H1 (cell line): ENCODE measurements around the gene CCDC91. TPM values are rescaled to one million over a fixed set of nuclear protein-coding genes. Genes with fewer than 3 reads are reported as not detected.

Experiments used
- polyA plus RNA-seq, 7 experiments: library from polyadenylated mRNA; depleted of rRNA in 3 of 7; stranded (reverse) in 5 of 7; unstranded in 2 of 7; fragments of >200 nt in 5 of 7; fragments of 200-250 nt in 2 of 7; gene quantifications; 1 replicate in 5 of 7; 2 replicates in 1 of 7; 4 replicates in 1 of 7; pipeline versions ENCODE4 v1.2.1 to v1.2.3, GENCODE V29; 2011 to 2013; ENCODE audit warnings: missing spikeins in 2 of 7, mixed read lengths in 2 of 7
- total RNA-seq: library from RNA; stranded (reverse); fragmentation: NEBNext Ultra II Directional; extraction: Animal tissue kit (Norgen Biotek cat#: 25700); gene quantifications from 2 replicates; pipeline ENCODE4 v1.2.1, GENCODE V29; 2021
- TF ChIP-seq, protein P1 (sequence below): fragments of 300-600 bp; sonication (generic); IDR thresholded peaks from 2 replicates; pipeline ENCODE4 v1.7.1; 2012; ENCODE audit warnings: low read length, moderate library complexity, mild to moderate bottlenecking, inconsistent platforms; ENCODE audit not compliant: insufficient replicate concordance

CCDC91 gene
- total and polyA plus RNA-seq, 2 of the 8 experiments (the other 6 are each of a cell fraction or from before 2014, with no cell fraction given) = 8.6 to 23.1 TPM

DNA sequence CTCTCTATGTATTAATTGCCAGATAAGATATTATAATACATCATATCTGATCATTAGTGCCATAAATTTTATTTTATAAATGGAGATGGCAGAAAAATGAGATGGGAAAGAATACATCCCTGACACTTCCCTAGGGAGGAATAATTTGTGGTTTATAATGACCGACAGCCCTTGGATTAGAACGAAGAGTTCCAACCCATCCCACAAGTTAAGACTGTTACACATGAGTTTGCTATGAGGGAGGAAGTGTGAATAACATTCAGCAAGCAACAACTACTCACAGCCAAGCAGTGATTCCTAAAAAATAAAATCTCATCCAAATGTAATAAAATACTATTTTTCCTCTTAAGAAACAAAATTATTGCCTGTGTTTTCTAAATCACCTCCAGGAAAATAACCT, 299.0 kb downstream of the CCDC91 start (continued):
- TF ChIP-seq, protein P1, sequence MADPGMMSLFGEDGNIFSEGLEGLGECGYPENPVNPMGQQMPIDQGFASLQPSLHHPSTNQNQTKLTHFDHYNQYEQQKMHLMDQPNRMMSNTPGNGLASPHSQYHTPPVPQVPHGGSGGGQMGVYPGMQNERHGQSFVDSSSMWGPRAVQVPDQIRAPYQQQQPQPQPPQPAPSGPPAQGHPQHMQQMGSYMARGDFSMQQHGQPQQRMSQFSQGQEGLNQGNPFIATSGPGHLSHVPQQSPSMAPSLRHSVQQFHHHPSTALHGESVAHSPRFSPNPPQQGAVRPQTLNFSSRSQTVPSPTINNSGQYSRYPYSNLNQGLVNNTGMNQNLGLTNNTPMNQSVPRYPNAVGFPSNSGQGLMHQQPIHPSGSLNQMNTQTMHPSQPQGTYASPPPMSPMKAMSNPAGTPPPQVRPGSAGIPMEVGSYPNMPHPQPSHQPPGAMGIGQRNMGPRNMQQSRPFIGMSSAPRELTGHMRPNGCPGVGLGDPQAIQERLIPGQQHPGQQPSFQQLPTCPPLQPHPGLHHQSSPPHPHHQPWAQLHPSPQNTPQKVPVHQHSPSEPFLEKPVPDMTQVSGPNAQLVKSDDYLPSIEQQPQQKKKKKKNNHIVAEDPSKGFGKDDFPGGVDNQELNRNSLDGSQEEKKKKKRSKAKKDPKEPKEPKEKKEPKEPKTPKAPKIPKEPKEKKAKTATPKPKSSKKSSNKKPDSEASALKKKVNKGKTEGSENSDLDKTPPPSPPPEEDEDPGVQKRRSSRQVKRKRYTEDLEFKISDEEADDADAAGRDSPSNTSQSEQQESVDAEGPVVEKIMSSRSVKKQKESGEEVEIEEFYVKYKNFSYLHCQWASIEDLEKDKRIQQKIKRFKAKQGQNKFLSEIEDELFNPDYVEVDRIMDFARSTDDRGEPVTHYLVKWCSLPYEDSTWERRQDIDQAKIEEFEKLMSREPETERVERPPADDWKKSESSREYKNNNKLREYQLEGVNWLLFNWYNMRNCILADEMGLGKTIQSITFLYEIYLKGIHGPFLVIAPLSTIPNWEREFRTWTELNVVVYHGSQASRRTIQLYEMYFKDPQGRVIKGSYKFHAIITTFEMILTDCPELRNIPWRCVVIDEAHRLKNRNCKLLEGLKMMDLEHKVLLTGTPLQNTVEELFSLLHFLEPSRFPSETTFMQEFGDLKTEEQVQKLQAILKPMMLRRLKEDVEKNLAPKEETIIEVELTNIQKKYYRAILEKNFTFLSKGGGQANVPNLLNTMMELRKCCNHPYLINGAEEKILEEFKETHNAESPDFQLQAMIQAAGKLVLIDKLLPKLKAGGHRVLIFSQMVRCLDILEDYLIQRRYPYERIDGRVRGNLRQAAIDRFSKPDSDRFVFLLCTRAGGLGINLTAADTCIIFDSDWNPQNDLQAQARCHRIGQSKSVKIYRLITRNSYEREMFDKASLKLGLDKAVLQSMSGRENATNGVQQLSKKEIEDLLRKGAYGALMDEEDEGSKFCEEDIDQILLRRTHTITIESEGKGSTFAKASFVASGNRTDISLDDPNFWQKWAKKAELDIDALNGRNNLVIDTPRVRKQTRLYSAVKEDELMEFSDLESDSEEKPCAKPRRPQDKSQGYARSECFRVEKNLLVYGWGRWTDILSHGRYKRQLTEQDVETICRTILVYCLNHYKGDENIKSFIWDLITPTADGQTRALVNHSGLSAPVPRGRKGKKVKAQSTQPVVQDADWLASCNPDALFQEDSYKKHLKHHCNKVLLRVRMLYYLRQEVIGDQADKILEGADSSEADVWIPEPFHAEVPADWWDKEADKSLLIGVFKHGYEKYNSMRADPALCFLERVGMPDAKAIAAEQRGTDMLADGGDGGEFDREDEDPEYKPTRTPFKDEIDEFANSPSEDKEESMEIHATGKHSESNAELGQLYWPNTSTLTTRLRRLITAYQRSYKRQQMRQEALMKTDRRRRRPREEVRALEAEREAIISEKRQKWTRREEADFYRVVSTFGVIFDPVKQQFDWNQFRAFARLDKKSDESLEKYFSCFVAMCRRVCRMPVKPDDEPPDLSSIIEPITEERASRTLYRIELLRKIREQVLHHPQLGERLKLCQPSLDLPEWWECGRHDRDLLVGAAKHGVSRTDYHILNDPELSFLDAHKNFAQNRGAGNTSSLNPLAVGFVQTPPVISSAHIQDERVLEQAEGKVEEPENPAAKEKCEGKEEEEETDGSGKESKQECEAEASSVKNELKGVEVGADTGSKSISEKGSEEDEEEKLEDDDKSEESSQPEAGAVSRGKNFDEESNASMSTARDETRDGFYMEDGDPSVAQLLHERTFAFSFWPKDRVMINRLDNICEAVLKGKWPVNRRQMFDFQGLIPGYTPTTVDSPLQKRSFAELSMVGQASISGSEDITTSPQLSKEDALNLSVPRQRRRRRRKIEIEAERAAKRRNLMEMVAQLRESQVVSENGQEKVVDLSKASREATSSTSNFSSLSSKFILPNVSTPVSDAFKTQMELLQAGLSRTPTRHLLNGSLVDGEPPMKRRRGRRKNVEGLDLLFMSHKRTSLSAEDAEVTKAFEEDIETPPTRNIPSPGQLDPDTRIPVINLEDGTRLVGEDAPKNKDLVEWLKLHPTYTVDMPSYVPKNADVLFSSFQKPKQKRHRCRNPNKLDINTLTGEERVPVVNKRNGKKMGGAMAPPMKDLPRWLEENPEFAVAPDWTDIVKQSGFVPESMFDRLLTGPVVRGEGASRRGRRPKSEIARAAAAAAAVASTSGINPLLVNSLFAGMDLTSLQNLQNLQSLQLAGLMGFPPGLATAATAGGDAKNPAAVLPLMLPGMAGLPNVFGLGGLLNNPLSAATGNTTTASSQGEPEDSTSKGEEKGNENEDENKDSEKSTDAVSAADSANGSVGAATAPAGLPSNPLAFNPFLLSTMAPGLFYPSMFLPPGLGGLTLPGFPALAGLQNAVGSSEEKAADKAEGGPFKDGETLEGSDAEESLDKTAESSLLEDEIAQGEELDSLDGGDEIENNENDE = no peak
